ENCODE measurements around the gene PAX3. TPM values are rescaled to one million over a fixed set of nuclear protein-coding genes. Genes with fewer than 3 reads are reported as not detected.

PAX3 gene
- total RNA-seq, 4 donors from 2014 or later: 6.1 to 13.8 (median 10.2) TPM

DNA sequence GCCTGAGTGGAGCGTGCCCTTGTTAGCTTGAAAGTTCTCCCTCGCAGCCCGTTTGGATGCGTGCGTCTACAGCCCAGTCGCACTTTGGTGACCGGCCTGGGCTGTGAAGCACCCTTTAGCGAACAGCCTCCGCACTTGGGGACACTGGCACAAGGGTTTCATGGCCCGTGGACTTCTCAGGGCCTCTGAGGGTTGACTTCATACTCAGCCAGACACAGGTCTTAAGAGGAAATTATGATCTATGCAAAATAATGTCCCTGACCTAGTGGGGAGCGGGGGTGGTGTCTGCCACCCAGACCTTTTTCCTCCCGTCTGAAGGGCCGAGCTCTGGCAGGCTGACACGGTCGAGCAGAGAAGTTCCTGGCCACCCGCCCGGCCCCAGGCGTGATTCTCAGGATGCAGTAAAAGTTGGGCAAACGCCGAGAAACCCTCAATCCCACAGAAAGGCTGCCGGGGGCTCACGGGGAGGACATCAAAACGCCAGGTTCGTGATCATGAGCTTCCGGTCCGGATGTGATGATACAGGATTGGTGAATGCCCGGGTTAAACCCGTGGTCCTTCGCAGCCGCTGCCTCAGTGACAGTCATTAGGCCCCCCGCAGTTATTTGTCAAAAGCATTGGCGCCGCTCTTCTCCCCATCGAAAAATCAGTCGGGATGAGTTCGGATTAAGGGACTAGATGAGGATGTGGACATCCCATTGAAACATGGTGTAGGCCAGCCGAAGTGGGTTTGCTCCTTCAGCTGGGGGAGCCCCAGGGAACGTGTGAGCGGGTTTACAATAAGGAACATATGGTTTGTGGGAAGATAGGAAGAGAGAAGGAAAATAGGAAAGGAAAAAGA, 3.6 kb upstream of the PAX3 start:
- H3K36me3 ChIP-seq: no peaks in the 10 kb centered on the region
- H3K4me1 ChIP-seq: peaks cover 68% of the 10 kb centered on the region
- no peaks in the 10 kb centered on the region for H3K9me3 ChIP-seq
- no peak for TF ChIP-seq EP300 (IDR thresholded peaks at IDR 0.05)
- TF ChIP-seq POLR2AphosphoS5 (IDR thresholded peaks at IDR 0.05): no peak
- WGBS: 16% methylated on average over 23 of the region's 39 CpGs
- no peak for DNase-seq (ENCODE audit: low spot score in 2 of 2)
- H3K4me3 ChIP-seq: no peak overlapping the region
- H3K27ac ChIP-seq: no peak overlapping the region
- H3K27me3 ChIP-seq: peaks cover 100% of the 10 kb centered on the region

DNA sequence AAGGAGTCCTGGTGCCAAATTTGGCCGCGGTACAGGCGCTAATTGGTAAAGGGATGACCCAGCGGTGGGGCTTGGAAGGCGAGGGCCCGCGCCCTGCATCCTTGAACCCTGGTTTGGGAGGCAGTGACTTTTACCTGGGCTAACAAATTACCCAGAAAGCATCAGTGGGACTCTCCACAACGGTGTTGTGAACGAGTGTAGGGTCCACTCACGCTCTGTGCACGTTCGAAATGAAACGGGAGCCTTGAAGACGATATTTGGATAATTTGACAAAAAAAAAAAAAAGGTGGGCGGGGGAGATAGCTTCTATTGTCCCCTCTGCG, 3.0 kb upstream of the PAX3 start:
- Histone ChIP-seq H3K27ac (no peak overlapping the region), H3K27me3 (peaks cover 100% of the 10 kb centered on the region), H3K36me3 (no peaks in the 10 kb centered on the region), H3K9me3 (no peaks in the 10 kb centered on the region), H3K4me1 (peaks cover 68% of the 10 kb centered on the region), H3K4me3 (no peak overlapping the region)
- TF ChIP-seq EP300 (IDR thresholded peaks at IDR 0.05) (no peak), POLR2AphosphoS5 (IDR thresholded peaks at IDR 0.05) (no peak), POLR2A (IDR thresholded peaks at IDR 0.05) (no peak)
- TF ChIP-seq, protein P1, sequence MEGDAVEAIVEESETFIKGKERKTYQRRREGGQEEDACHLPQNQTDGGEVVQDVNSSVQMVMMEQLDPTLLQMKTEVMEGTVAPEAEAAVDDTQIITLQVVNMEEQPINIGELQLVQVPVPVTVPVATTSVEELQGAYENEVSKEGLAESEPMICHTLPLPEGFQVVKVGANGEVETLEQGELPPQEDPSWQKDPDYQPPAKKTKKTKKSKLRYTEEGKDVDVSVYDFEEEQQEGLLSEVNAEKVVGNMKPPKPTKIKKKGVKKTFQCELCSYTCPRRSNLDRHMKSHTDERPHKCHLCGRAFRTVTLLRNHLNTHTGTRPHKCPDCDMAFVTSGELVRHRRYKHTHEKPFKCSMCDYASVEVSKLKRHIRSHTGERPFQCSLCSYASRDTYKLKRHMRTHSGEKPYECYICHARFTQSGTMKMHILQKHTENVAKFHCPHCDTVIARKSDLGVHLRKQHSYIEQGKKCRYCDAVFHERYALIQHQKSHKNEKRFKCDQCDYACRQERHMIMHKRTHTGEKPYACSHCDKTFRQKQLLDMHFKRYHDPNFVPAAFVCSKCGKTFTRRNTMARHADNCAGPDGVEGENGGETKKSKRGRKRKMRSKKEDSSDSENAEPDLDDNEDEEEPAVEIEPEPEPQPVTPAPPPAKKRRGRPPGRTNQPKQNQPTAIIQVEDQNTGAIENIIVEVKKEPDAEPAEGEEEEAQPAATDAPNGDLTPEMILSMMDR (IDR thresholded peaks at IDR 0.05): no peak
- DNase-seq (ENCODE audit: low spot score in 2 of 2): no peak
- WGBS: 34% methylated on average over 13 of the region's 16 CpGs

DNA sequence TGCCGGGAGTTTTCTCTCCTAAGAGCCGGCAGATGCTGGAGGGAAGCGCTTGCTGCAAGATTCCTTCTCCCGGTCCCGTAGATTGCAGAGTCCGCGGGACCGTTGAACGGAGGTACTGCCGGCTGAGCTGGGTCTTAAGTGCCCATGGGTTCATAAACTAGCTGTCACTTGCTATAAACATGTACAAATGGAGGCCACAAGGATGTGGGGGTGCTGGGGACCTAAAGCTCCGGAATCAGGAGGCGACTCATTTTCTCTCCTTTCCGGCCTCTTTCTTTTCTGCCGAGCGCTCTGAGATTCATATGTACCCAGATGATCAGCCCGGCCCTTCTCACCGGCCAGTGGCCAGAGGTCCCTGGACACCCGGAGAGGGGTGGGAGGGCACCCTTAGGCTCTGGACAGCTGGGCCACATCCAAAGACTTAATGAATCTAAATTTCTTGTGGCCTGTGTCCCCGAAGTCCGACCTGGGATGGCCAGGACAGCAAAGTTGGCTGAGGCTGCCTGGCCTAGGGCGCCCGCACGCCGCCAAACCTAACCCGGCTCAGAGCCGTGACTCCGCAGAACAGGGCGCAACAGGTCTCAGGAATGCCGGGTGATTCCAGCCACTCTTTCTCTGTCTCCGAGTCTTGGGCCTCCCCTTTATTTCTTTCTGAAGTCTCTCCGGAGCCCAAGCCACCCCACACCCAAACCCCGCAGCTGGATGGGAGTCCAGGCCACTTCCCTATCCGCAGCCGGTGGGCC, 2.4 kb upstream of the PAX3 start:
- Histone ChIP-seq H3K9me3 (no peaks in the 10 kb centered on the region), H3K4me1 (peaks cover 68% of the 10 kb centered on the region), H3K27ac (no peak overlapping the region), H3K36me3 (no peaks in the 10 kb centered on the region), H3K4me3 (no peak overlapping the region), H3K27me3 (peaks cover 100% of the 10 kb centered on the region)
- no peak for DNase-seq (ENCODE audit: low spot score in 2 of 2)
- TF ChIP-seq, protein P1 (IDR thresholded peaks at IDR 0.05): no peak
- TF ChIP-seq EP300 (IDR thresholded peaks at IDR 0.05): no peak
- TF ChIP-seq POLR2AphosphoS5 (IDR thresholded peaks at IDR 0.05): no peak
- no peak for TF ChIP-seq POLR2A (IDR thresholded peaks at IDR 0.05)
- 19% methylated on average over 29 of the region's 34 CpGs for WGBS

DNA sequence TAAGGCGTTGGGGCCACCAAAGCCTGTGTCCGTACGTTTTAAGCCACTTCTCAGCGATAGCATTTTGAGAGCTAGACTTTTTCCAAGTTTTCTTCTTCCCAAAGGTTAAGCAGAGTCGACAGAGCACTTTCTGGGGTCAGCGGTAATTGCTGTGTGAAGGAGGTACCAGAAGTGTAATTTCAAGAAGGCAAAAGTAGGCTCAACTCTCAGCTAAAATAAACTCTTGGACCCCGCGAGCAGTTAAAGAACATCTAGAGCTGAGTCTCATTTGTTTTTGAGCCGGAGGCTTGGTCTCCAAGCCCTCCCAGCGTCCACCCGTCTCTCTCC, 1.9 kb upstream of the PAX3 start:
- WGBS: 30% methylated on average over 11 of the region's 11 CpGs
- no peak overlapping the region for H3K4me3 ChIP-seq
- TF ChIP-seq POLR2AphosphoS5 (IDR thresholded peaks at IDR 0.05) (no peak), EP300 (IDR thresholded peaks at IDR 0.05) (no peak), POLR2A (IDR thresholded peaks at IDR 0.05) (no peak)
- TF ChIP-seq, protein P1 (IDR thresholded peaks at IDR 0.05): no peak
- no peak overlapping the region for H3K27ac ChIP-seq
- H3K27me3 ChIP-seq: peaks cover 100% of the 10 kb centered on the region
- DNase-seq (ENCODE audit: low spot score in 2 of 2): no peak
- peaks cover 68% of the 10 kb centered on the region for H3K4me1 ChIP-seq
- H3K9me3 ChIP-seq: no peaks in the 10 kb centered on the region
- no peaks in the 10 kb centered on the region for H3K36me3 ChIP-seq

DNA sequence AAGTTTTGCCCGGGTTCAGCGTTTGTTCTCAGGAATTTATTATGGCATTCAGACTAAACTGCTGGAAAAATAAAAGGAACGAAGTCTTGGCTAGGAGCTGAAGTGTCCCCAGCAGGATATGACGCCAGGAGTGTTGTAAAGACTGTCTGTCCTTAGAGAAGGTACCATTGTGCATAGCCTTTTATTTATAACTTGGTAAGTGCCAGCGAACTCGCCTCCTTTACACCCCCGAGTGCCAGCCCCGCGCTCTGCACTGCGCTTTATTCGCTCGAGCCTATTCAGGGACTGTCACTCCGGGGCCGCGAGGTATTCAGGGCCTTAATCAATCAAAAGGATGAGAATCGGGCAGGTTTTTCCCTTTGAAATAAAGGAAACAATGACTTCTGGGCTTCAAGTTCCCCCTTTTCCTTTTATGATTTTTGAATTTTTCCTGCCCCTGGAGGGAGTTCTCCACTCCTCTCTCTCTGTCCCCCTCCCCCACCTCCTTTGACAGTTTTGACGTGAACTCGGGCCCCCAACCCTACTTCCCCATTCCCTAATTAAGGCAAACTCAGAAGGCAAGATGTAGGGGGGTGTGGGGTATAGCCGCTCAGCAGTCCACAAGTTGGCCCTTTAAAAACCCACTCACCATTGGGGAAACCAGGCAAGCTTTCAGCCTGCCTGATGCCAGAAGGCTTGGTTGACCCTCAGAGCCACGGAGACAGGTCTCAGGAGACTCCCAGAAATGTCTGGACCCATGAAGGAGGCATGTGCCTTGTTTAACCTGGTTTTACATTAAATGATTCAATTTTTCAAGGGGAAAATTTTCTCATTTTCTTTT, 1.3 kb upstream of the PAX3 start:
- DNase-seq (ENCODE audit: low spot score in 2 of 2): no peak
- Histone ChIP-seq H3K4me3 (no peak overlapping the region), H3K9me3 (no peaks in the 10 kb centered on the region), H3K27me3 (peaks cover 100% of the 10 kb centered on the region), H3K4me1 (peaks cover 68% of the 10 kb centered on the region), H3K36me3 (no peaks in the 10 kb centered on the region), H3K27ac (no peak overlapping the region)
- no peak for TF ChIP-seq POLR2AphosphoS5 (IDR thresholded peaks at IDR 0.05)
- 19% methylated on average over 20 of the region's 20 CpGs for WGBS

DNA sequence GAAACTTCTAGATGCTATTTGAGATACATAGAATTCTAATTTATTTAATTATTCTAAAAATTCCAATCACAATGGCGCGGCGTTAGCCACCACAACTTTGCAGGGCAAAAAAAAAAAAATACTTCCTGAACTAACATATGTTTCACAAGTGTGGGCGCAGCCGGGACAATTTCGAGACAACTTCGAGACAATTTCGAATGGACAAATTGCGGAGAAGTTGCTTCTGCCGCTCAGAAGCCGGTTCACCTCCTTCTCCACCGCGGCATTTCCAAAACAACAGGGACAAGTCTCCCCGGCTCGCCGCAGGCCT, 842 bp downstream of the PAX3 start:
- Histone ChIP-seq H3K27me3 (peaks cover 100% of the 10 kb centered on the region), H3K9me3 (no peaks in the 10 kb centered on the region), H3K4me1 (peaks cover 73% of the 10 kb centered on the region), H3K4me3 (peak overlapping the region; percentile 45), H3K36me3 (no peaks in the 10 kb centered on the region), H3K27ac (peak overlapping the region; percentile 27)
- no peak for TF ChIP-seq POLR2AphosphoS5 (IDR thresholded peaks at IDR 0.05)
- TF ChIP-seq, protein P1 (IDR thresholded peaks at IDR 0.05): no peak
- no peak for TF ChIP-seq EP300 (IDR thresholded peaks at IDR 0.05)
- no peak for TF ChIP-seq POLR2A (IDR thresholded peaks at IDR 0.05)
- 4% methylated on average over 16 of the region's 16 CpGs for WGBS
- DNase-seq (ENCODE audit: low spot score in 2 of 2): peak in 1 of 2 donors; percentile 78

All from suprapubic skin (tissue), 4 donors.